ENCODE measurements around the gene OR52K1. TPM values are rescaled to one million over a fixed set of nuclear protein-coding genes. Genes with fewer than 3 reads are reported as not detected.

Gene OR52K1
- total and polyA plus RNA-seq, 3 donors from 2014 or later: 0.43 to 0.47 TPM; not detected in 1

GRCh38 chr11:4448995-4449394 is 33.5 kb upstream of the OR52K1 start, which contains the start of gene OR52K2:
OR52K2 (plus strand) TSS chr11:4449295; CDS start chr11:4449340, 45 bp downstream.
- H3K27me3 ChIP-seq: no peaks in the 10 kb centered on the region
- no peaks in the 10 kb centered on the region for H3K36me3 ChIP-seq (ENCODE audit: low read depth, missing control alignments)
- no peaks in the 10 kb centered on the region for H3K4me1 ChIP-seq
- no peaks in the 10 kb centered on the region for H3K9me3 ChIP-seq
- intact Hi-C loops (cut with DNase I; ENCODE audit: low total_unique reads): no loop called here
- no peak within 1 kb of the TSS for H3K27ac ChIP-seq
- TF ChIP-seq POLR2A (IDR thresholded peaks at IDR 0.05) (no peak), CTCF (IDR thresholded peaks at IDR 0.05) (no peak)
- no peak within 1 kb of the TSS for H3K4me3 ChIP-seq
- no peak for DNase-seq

- DNase-seq: no peak
- Histone ChIP-seq H3K4me1 (no peaks in the 10 kb centered on the region), H3K9me3 (no peaks in the 10 kb centered on the region), H3K27me3 (no peaks in the 10 kb centered on the region), H3K27ac (no peak overlapping the region), H3K4me3 (no peak overlapping the region), H3K36me3 (ENCODE audit: low read depth, missing control alignments) (no peaks in the 10 kb centered on the region)
- 92 to 96% methylated on average over 3 of the region's 3 CpGs for WGBS, 2 donors
- intact Hi-C loops (cut with DNase I; ENCODE audit: low total_unique reads): no loop called here
- TF ChIP-seq POLR2A (IDR thresholded peaks at IDR 0.05) (no peak), CTCF (IDR thresholded peaks at IDR 0.05) (no peak)
These were observed 29.3 kb upstream of the OR52K1 start for GRCh38 chr11:4453118-4453517.

- Histone ChIP-seq H3K9me3 (no peaks in the 10 kb centered on the region), H3K36me3 (ENCODE audit: low read depth, missing control alignments) (no peaks in the 10 kb centered on the region), H3K27ac (no peak overlapping the region), H3K4me1 (peaks cover 2% of the 10 kb centered on the region), H3K4me3 (no peak overlapping the region), H3K27me3 (no peaks in the 10 kb centered on the region)
- no peak for DNase-seq
- TF ChIP-seq POLR2A (IDR thresholded peaks at IDR 0.05) (no peak), CTCF (IDR thresholded peaks at IDR 0.05) (no peak)
- intact Hi-C loops (cut with DNase I; ENCODE audit: low total_unique reads): no loop called here
These were observed 28.4 kb upstream of the OR52K1 start for GRCh38 chr11:4454021-4454420.

- Histone ChIP-seq H3K9me3 (no peaks in the 10 kb centered on the region), H3K27ac (no peak overlapping the region), H3K36me3 (ENCODE audit: low read depth, missing control alignments) (no peaks in the 10 kb centered on the region), H3K27me3 (no peaks in the 10 kb centered on the region), H3K4me3 (no peak overlapping the region), H3K4me1 (peaks cover 10% of the 10 kb centered on the region)
- TF ChIP-seq CTCF (IDR thresholded peaks at IDR 0.05) (no peak), POLR2A (IDR thresholded peaks at IDR 0.05) (no peak)
- DNase-seq: no peak
- intact Hi-C loops (cut with DNase I; ENCODE audit: low total_unique reads): no loop called here
- 44 to 65% methylated on average over 1 of the region's 1 CpG for WGBS, 2 donors
These were observed 27.0 kb upstream of the OR52K1 start for GRCh38 chr11:4455419-4455818.

- intact Hi-C loops (cut with DNase I; ENCODE audit: low total_unique reads): no loop called here
- peak; percentile 27 for DNase-seq
- 46 to 57% methylated on average over 4 of the region's 4 CpGs for WGBS, 2 donors
These were observed 22.9 kb upstream of the OR52K1 start for GRCh38 chr11:4459500-4459899.

More at GRCh38 chr11:4459500-4459899, 22.9 kb upstream of the OR52K1 start:
- no peaks in the 10 kb centered on the region for H3K9me3 ChIP-seq
- no peaks in the 10 kb centered on the region for H3K27me3 ChIP-seq
- no peak overlapping the region for H3K4me3 ChIP-seq
- H3K4me1 ChIP-seq: peaks cover 10% of the 10 kb centered on the region
- no peaks in the 10 kb centered on the region for H3K36me3 ChIP-seq (ENCODE audit: low read depth, missing control alignments)
- TF ChIP-seq CTCF (IDR thresholded peaks at IDR 0.05) (no peak), POLR2A (IDR thresholded peaks at IDR 0.05) (no peak)
- peak overlapping the region in 1 of 2 donors; percentile 58 for H3K27ac ChIP-seq
